CD14-positive monocyte (primary cell): Measurements from ENCODE around the gene PADI4. TPM values are rescaled to one million over a fixed set of nuclear protein-coding genes. Genes with fewer than 3 reads are reported as not detected.

Experiments
- DNase-seq, 3 donors: peaks; one replicate each; pipeline ENCODE4 v3.0.0-alpha.2; 2011 to 2022
- H2AFZ ChIP-seq: 2 replicates; pipeline ENCODE4 v1.6.0; 2012; ENCODE audit warnings: mild to moderate bottlenecking, low read depth, low read length, inconsistent platforms; ENCODE audit not compliant: insufficient read depth, poor library complexity, severe bottlenecking
- H3K27ac ChIP-seq, 2 donors: 1 replicate in 1 of 2; 2 replicates in 1 of 2; pipeline ENCODE4 v1.5.1; 2012 to 2013; ENCODE audit warnings: low read length in 2 of 2, control low read depth in 1 of 2, inconsistent platforms in 1 of 2, low read depth in 1 of 2, mild to moderate bottlenecking in 1 of 2
- H3K27me3 ChIP-seq, 2 donors: one replicate each; pipeline versions ENCODE4 v1.6.0 to v1.6.1; 2011 to 2013; ENCODE audit warnings: low read length in 2 of 2; ENCODE audit not compliant: control insufficient read depth in 2 of 2, insufficient read depth in 2 of 2
- H3K36me3 ChIP-seq, 2 donors: replicated peaks in 1 of 2; 1 replicate in 1 of 2; 2 replicates in 1 of 2; pipeline versions ENCODE4 v1.5.1 to v1.6.1; 2012 to 2013; ENCODE audit warnings: low read length in 2 of 2, control low read depth in 1 of 2, inconsistent platforms in 1 of 2, mild to moderate bottlenecking in 1 of 2; ENCODE audit not compliant: insufficient read depth in 2 of 2, control insufficient read depth in 1 of 2
- H3K4me1 ChIP-seq, 2 donors: 1 replicate in 1 of 2; 2 replicates in 1 of 2; pipeline versions ENCODE4 v1.5.1 to v1.6.1; 2012 to 2013; ENCODE audit warnings: low read length in 2 of 2, control low read depth in 1 of 2, inconsistent platforms in 1 of 2, mild to moderate bottlenecking in 1 of 2, moderate library complexity in 1 of 2; ENCODE audit not compliant: insufficient read depth in 2 of 2, control insufficient read depth in 1 of 2
- H3K4me2 ChIP-seq: replicated peaks from 2 replicates; pipeline ENCODE3; 2012; ENCODE audit warnings: low read length, moderate library complexity, mild to moderate bottlenecking; ENCODE audit not compliant: poor library complexity, severe bottlenecking; ENCODE audit errors: extremely low read depth
- H3K4me3 ChIP-seq, 3 experiments: fragments of 200-600 bp in 1 of 3; sonication (generic) in 1 of 3; replicated peaks in 1 of 3; 1 replicate in 2 of 3; 2 replicates in 1 of 3; pipeline ENCODE4 v1.5.1; 2011 to 2013; ENCODE audit warnings: low read length in 3 of 3, mild to moderate bottlenecking in 3 of 3, control low read depth in 2 of 3, low read depth in 2 of 3, inconsistent platforms in 1 of 3, moderate library complexity in 1 of 3
- H3K79me2 ChIP-seq: 2 replicates; pipeline ENCODE4 v1.6.0; 2012; ENCODE audit warnings: mild to moderate bottlenecking, control low read depth, inconsistent platforms, low read length, moderate library complexity; ENCODE audit not compliant: insufficient read depth
- H3K9ac ChIP-seq: 2 replicates; pipeline ENCODE4 v1.6.0; 2017; ENCODE audit warnings: low read length, mild to moderate bottlenecking; ENCODE audit not compliant: insufficient read depth, poor library complexity, severe bottlenecking
- H3K9me3 ChIP-seq, 2 donors: replicated peaks in 1 of 2; 1 replicate in 1 of 2; 2 replicates in 1 of 2; pipeline versions ENCODE4 v1.5.1 to v1.6.1; 2012 to 2013; ENCODE audit warnings: low read length in 2 of 2, control low read depth in 1 of 2; ENCODE audit not compliant: control insufficient read depth in 1 of 2, insufficient read depth in 1 of 2
- H4K20me1 ChIP-seq: 2 replicates; pipeline ENCODE4 v1.6.0; 2012; ENCODE audit warnings: mild to moderate bottlenecking, low read length, control low read depth, moderate library complexity; ENCODE audit not compliant: insufficient read depth
- H3K27ac Mint-ChIP-seq, 7 donors: one replicate each; pipeline ENCODE4 v1.8.0; 2020; ENCODE audit warnings: mild to moderate bottlenecking in 7 of 7, mixed read lengths in 7 of 7, moderate library complexity in 6 of 7, inconsistent platforms in 2 of 7
- H3K27me3 Mint-ChIP-seq, 3 donors: one replicate each; pipeline ENCODE4 v1.8.0; 2021 to 2022; ENCODE audit warnings: low read depth in 3 of 3, mild to moderate bottlenecking in 3 of 3, mixed read lengths in 3 of 3, moderate library complexity in 3 of 3, inconsistent platforms in 1 of 3
- H3K36me3 Mint-ChIP-seq, 2 donors: one replicate each; pipeline ENCODE4 v1.8.0; 2020; ENCODE audit warnings: mixed read lengths in 2 of 2, inconsistent platforms in 1 of 2, mild to moderate bottlenecking in 1 of 2
- H3K4me1 Mint-ChIP-seq: one replicate; pipeline ENCODE4 v1.8.0; 2020; ENCODE audit warnings: mild to moderate bottlenecking, mixed read lengths
- H3K4me3 Mint-ChIP-seq, 2 donors: one replicate each; pipeline ENCODE4 v1.8.0; 2020; ENCODE audit warnings: mild to moderate bottlenecking in 2 of 2, mixed read lengths in 2 of 2, moderate library complexity in 1 of 2
- H3K9me3 Mint-ChIP-seq, 7 donors: one replicate each; pipeline ENCODE4 v1.8.0; 2020 to 2022; ENCODE audit warnings: mixed read lengths in 7 of 7, mild to moderate bottlenecking in 6 of 7, moderate library complexity in 6 of 7, inconsistent platforms in 2 of 7
- WGBS: methylation state at CpG from one replicate; pipeline ENCODE4 v1.1.5; 2013; ENCODE audit warnings: missing lambda C conversion rate; ENCODE audit not compliant: insufficient coverage; 5-methylcytosine and 5-hydroxymethylcytosine counted together
- intact Hi-C, 2 donors: fragments of 100-400 bp; cut with micrococcal nuclease; formaldehyde crosslinking; loops; one replicate each; pipeline versions ENCODE4 v1.15.0 to v1.15.1; 2023
- polyA plus RNA-seq, 3 donors: library from polyadenylated mRNA; depleted of rRNA in 1 of 3; unstranded in 2 of 3; stranded (reverse) in 1 of 3; fragments of 300-500 nt in 2 of 3; fragments of >200 nt in 1 of 3; fragmentation: Illumina TruSeq in 2 of 3; gene quantifications; 1 replicate in 2 of 3; 2 replicates in 1 of 3; pipeline ENCODE4 v1.2.3, GENCODE V29; 2012 to 2021
- TF ChIP-seq, protein P1 (sequence below): fragments of 200-600 bp; IDR thresholded peaks from one replicate; pipeline ENCODE4 v1.8.0; 2022; ENCODE audit warnings: antibody characterized with exemption, mild to moderate bottlenecking

Gene PADI4
- polyA plus RNA-seq, 3 donors = 160 to 356 (median 164) TPM

DNA sequence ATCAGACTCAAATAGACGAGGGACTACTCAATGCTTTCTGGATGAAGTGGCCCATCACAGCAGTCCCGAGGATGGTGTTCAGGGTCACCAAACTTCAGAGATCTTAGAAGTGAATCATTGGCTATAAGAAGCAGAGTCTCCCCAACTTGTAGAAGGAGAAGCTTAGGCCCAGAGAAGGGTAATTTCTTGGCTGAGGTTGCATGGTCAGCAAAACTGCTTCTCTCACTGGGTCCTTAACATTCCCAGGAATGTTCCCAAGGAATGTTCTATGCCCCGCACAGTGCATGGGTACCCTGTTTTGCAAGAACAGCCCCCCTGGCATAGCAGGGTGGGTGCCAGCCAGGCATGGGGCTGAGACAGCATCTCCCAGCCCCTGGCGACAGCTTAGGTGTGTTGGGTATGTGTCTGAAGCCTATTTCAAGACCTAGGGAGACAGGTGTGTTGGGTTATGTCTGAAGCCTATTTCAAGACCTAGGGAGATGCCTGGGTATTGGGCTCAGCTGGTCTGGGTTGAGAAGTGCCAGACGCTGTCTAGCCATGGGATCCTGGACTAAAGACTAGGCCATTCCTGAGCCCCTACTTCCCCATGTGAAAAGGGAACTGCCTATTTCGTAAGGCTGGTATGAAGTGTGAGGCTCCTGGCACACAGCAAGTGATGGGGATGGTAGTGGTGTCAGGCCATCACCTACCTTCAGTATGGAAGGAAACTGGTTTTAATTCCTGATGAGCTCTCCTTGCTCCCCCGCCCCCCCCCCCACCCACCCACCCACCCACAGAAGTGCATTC, 90.1 kb downstream of the PADI4 start:
- Histone ChIP-seq H3K36me3 (no peaks in the 10 kb centered on the region), H3K4me2 (peak overlapping the region; percentile 15), H3K79me2 (no peaks in the 10 kb centered on the region), H3K4me1 (peaks cover 17 to 44% of the 10 kb centered on the region in 2 donors), H4K20me1 (no peaks in the 10 kb centered on the region), H3K9ac (no peak overlapping the region), H3K27me3 (no peaks in the 10 kb centered on the region), H3K9me3 (no peaks in the 10 kb centered on the region), H2AFZ (no peak overlapping the region), H3K27ac (peak overlapping the region in 1 of 2 donors; percentile 62), H3K4me3 (no peak overlapping the region)
- 77% methylated on average over 5 of the region's 7 CpGs for WGBS
- peaks cover 18% of the 10 kb centered on the region for H3K4me1 Mint-ChIP-seq
- peak; percentile 70 to 84 (median 74) for DNase-seq
- H3K27me3 Mint-ChIP-seq = peaks cover 0 to 4% (median 1%) of the 10 kb centered on the region in 3 donors
- TF ChIP-seq, protein P1, sequence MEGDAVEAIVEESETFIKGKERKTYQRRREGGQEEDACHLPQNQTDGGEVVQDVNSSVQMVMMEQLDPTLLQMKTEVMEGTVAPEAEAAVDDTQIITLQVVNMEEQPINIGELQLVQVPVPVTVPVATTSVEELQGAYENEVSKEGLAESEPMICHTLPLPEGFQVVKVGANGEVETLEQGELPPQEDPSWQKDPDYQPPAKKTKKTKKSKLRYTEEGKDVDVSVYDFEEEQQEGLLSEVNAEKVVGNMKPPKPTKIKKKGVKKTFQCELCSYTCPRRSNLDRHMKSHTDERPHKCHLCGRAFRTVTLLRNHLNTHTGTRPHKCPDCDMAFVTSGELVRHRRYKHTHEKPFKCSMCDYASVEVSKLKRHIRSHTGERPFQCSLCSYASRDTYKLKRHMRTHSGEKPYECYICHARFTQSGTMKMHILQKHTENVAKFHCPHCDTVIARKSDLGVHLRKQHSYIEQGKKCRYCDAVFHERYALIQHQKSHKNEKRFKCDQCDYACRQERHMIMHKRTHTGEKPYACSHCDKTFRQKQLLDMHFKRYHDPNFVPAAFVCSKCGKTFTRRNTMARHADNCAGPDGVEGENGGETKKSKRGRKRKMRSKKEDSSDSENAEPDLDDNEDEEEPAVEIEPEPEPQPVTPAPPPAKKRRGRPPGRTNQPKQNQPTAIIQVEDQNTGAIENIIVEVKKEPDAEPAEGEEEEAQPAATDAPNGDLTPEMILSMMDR = no peak
- intact Hi-C loops = no loop called here
- no peaks in the 10 kb centered on the region for H3K36me3 Mint-ChIP-seq
- H3K9me3 Mint-ChIP-seq = peaks cover 0 to 2% (median 0%) of the 10 kb centered on the region in 7 donors
- no peak overlapping the region for H3K4me3 Mint-ChIP-seq
- peak overlapping the region in 4 of 7 donors; percentile 6 to 59 (median 36) for H3K27ac Mint-ChIP-seq

DNA sequence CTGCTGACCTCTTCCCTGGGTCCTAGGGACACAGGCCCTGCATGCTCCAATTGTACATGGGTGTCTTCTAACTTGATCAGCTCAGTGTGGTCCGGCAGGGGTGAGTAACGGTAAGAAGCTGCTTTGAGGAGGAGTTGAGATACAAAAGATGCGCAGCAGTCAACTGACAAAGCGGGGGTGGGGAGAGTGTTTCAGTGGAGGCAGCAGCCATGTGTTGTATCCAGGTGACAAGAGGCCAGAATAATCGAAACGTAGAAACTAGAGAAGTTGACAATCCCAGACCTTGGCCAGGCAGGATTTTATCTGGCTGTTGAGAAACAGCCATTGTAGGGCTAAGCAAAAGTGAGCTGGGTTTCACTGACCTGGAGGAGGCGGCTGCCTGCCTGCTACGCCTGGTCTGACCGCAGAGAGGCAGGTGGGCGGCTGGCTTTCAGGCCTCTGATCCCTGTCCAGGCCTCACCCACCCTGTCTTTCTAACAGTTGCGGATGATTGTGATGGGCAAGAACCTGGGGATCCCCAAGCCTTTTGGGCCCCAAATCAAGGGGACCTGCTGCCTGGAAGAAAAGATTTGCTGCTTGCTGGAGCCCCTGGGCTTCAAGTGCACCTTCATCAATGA, 92.8 kb downstream of the PADI4 start:
- Mint-ChIP-seq H3K4me1 (peaks cover 12% of the 10 kb centered on the region), H3K36me3 (no peaks in the 10 kb centered on the region), H3K27me3 (peaks cover 0 to 2% (median 2%) of the 10 kb centered on the region in 3 donors), H3K27ac (no peak overlapping the region), H3K4me3 (no peak overlapping the region), H3K9me3 (no peaks in the 10 kb centered on the region)
- no peak overlapping the region for H2AFZ ChIP-seq
- H3K27me3 ChIP-seq = no peaks in the 10 kb centered on the region
- no peak overlapping the region for H3K4me2 ChIP-seq
- peaks cover 9 to 31% of the 10 kb centered on the region in 2 donors for H3K4me1 ChIP-seq
- TF ChIP-seq, protein P1 = no peak
- H3K27ac ChIP-seq = no peak overlapping the region
- DNase-seq = no peak
- no peak overlapping the region for H3K4me3 ChIP-seq
- no peak overlapping the region for H3K9ac ChIP-seq
- H3K79me2 ChIP-seq = no peaks in the 10 kb centered on the region
- intact Hi-C loops = loop anchor here (5.0 to 10.0 kb wide), 4 partner anchors 156 to 339 kb away; partner anchors contain the start of genes PADI2 (in 1 of the 2) and PADI3 (in 1 of the 2)
- no peaks in the 10 kb centered on the region for H3K9me3 ChIP-seq
- peaks cover 0 to 1% of the 10 kb centered on the region in 2 donors for H3K36me3 ChIP-seq
- peaks cover 2% of the 10 kb centered on the region for H4K20me1 ChIP-seq
- WGBS = 95% methylated on average over 11 of the region's 11 CpGs
